HG03097 (cell line): ENCODE measurements around the gene KARS1.
A peak's percentile ranks its signal among the peaks of the same experiment; 100 is the strongest.
"Not testable (repeated sequence)": the region's sequence is repeated elsewhere in the genome, so short reads cannot be mapped to it uniquely, and the experiment has no call there.

ENCODE experiments used
- ATAC-seq: cut with Tn5 transposase; IDR thresholded peaks from one replicate; pipeline ENCODE4 v1.9.1; 2021; ENCODE audit not compliant: unreplicated experiment, low FRiP score

Gene KARS1

GRCh38 chr16:75627851-75628250 is 19.6 kb downstream of the KARS1 start:
- no peak for ATAC-seq

- ATAC-seq, result no peak
Measured at GRCh38 chr16:75626806-75627205, 20.7 kb downstream of the KARS1 start.

GRCh38 chr16:75624921-75625334 is 22.5 kb downstream of the KARS1 start:
- ATAC-seq, result no peak

- ATAC-seq, result peak; percentile 91
Measured at GRCh38 chr16:75622761-75623605, 24.5 kb downstream of the KARS1 start, which contains the start of gene ADAT1. Gene ADAT1, minus strand, starts transcription at chr16:75623281. Its CDS starts 2,482 bp downstream, at chr16:75620799.

- no peak for ATAC-seq
Measured at GRCh38 chr16:75621170-75621477, 26.3 kb downstream of the KARS1 start.

GRCh38 chr16:75620326-75621169 is 26.9 kb downstream of the KARS1 start:
- ATAC-seq, result no peak

GRCh38 chr16:75618780-75619179 is 28.7 kb downstream of the KARS1 start:
- ATAC-seq, result no peak

GRCh38 chr16:75617121-75617520 is 30.3 kb downstream of the KARS1 start:
- ATAC-seq, result no peak

- ATAC-seq, result no peak
Measured at GRCh38 chr16:75616521-75617010, 30.9 kb downstream of the KARS1 start.

GRCh38 chr16:75615619-75616018 is 31.8 kb downstream of the KARS1 start:
- no peak for ATAC-seq

- ATAC-seq, result no peak
Measured at GRCh38 chr16:75614066-75614897, 33.2 kb downstream of the KARS1 start.

GRCh38 chr16:75606507-75606906 is 41.0 kb downstream of the KARS1 start:
- no peak for ATAC-seq

GRCh38 chr16:75603241-75603640 is 44.2 kb downstream of the KARS1 start:
- ATAC-seq, result no peak

GRCh38 chr16:75599452-75600277 is 47.8 kb downstream of the KARS1 start:
- no peak for ATAC-seq

- no peak for ATAC-seq
Measured at GRCh38 chr16:75593825-75594820, 53.3 kb downstream of the KARS1 start.

- ATAC-seq, result no peak
Measured at GRCh38 chr16:75593308-75593707, 54.2 kb downstream of the KARS1 start.

- ATAC-seq, result not testable (repeated sequence)
Measured at GRCh38 chr16:75591927-75592326, 55.5 kb downstream of the KARS1 start.
